HG03108 (cell line): ENCODE results near the gene RAB11A.

Source experiments
- ATAC-seq: cut with Tn5 transposase; IDR thresholded peaks from one replicate; pipeline ENCODE4 v1.9.1; 2021; ENCODE audit warnings: moderate library complexity; ENCODE audit not compliant: unreplicated experiment

The RAB11A gene

DNA sequence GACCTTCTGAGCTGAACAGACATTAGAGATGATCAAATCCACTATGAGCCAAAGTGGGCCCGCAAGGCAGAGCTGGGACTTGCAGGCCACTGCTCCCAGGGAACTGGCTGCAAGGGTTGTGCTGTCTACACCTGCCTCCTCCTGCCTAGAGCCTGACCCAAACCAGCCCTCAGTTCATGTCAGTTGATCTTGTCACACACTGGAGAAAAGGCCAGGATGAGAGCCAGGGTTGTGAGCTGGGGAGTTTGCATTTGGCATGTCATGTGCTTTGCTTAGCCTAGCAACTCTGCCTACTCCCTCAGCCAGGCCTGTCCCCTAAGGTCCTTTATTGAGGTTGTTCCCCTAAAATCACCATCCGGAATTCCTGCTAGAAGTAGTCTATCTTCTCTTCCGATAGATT is 67.8 kb downstream of the RAB11A start:
- no peak for ATAC-seq

DNA sequence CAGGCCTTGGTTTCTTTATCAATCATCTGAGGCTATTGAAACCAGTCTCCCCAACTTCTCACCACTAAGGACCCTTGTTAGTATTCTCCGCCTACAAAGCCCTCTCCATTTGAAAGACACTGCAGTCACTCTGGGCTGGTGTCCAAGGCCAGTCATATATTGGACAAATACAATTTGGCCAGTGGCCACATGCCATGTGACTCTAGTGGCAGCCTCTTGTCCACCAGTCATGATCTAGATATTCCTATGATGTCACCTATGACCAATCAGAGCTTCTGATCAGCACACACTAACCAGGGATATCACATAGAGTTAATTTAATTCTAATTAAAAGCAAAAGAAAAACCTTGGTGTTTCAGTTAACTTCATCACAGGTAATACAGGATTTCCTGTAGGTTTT is 68.2 kb downstream of the RAB11A start:
- ATAC-seq = no peak

DNA sequence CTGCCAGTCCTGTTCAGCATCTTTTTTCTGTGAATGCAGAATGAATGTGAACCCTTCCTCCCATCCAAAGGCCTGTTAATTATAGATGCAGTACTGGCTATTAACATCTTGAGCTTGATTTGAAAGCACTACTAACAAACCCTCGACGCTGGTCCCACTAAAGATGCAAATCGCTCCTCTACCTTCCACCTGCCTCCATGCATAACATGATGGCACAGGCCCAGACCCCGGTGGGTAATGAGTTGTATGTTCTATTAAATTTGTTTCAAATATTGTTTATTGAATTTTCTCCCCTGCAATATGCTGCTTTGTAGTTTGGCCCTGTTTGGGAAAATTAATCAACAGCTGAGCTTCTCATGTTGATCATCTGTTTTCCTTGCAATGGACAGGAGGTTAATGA is 69.3 kb downstream of the RAB11A start:
- no peak for ATAC-seq

DNA sequence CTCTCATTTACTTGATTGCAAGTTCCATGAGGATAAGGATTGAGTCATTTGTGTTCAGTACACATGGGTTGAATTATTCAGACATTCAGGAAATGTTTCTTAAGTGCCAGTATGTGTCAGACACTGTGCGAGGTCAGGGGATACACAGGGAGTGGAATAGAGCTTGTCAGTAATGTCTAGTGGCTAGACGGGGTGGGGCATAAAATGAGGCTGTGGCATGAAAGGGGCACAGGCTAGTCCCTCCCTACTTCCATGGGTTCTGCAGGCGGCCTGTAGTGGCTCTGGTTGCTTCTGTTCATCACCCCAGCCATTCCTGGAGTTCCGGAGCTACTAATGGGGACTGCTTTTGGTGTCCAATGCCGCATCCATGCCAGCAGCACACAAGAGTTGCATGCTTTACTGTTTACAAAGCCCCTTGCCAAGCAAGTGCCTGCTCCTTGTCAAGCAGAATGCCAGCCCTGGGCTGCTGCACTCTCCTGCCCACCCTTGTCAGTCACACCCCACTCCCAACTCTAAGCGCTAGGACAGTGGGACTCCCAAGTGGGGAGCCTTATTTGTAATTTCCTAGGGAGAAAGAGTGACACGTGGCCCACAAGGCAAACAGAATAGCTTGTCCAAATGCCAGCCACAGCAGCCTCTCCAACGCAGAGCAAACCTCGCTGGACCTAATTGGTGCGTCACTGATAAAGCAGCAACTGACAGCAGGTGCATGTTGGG is 70.8 kb downstream of the RAB11A start:
- no peak for ATAC-seq

DNA sequence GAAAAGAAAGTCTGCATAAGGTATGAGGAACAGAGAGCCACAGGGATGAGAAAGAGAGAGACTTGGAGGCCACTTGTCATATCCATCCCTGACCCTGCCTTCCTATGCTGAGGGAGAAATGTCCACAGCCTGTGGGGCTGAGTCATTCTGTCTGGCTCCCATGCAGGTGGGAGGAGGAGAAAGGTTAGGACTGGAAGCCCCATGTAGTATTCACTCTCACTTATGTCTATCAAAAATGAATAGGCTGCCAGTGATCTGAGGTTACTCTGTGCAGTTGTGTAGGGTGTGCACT is 71.3 kb downstream of the RAB11A start:
- ATAC-seq = no peak
